Measurements from ENCODE around the gene TMBIM6. TPM values are rescaled to one million over a fixed set of nuclear protein-coding genes. Genes with fewer than 3 reads are reported as not detected.

Gene TMBIM6
- total RNA-seq, 1 donor from 2014 or later = 570 TPM

DNA sequence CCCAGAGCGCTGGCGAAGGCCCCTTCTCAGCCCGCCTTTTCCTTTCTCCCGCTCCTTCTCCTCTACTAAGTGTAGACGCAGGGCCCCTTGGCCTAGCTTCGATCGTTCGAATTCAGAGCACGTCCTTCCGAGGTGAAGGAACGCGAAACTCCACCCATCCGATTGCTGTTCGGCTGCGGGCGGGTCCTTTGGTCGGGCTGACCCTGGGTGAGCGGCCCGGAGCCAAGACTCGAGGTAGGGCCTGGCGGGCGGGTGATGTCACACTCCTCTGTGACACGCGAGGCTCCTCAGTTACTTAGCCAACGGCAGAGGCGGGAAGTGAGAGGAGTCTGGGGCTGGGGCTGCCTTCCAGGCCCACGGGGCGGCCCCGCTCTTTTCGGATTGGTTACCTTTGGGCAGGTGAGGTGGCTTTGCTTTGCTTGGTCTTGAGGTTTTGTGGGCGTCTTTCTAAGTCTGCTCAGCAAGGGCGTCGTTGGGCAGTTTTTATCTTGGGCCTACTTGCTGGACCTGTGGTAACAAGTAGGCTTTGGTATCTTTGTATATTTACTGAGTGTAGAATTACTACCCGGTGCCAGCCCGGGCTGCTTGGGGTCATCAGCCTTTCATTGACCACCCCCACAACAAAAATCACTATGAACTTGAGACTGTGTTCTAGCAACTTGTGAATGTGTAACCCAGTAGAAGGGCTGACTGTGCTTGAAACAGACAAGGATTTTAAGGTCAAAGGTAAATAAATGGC lies 694 bp downstream of the TMBIM6 start:
- peak overlapping the region; percentile 74 for H3K4me3 ChIP-seq (ENCODE audit: low read depth, low read length)
- FAIRE-seq = no peak
- TF ChIP-seq, protein P1, sequence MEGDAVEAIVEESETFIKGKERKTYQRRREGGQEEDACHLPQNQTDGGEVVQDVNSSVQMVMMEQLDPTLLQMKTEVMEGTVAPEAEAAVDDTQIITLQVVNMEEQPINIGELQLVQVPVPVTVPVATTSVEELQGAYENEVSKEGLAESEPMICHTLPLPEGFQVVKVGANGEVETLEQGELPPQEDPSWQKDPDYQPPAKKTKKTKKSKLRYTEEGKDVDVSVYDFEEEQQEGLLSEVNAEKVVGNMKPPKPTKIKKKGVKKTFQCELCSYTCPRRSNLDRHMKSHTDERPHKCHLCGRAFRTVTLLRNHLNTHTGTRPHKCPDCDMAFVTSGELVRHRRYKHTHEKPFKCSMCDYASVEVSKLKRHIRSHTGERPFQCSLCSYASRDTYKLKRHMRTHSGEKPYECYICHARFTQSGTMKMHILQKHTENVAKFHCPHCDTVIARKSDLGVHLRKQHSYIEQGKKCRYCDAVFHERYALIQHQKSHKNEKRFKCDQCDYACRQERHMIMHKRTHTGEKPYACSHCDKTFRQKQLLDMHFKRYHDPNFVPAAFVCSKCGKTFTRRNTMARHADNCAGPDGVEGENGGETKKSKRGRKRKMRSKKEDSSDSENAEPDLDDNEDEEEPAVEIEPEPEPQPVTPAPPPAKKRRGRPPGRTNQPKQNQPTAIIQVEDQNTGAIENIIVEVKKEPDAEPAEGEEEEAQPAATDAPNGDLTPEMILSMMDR (IDR thresholded peaks at IDR 0.05; ENCODE audit: insufficient read depth, low read length, severe bottlenecking) = no peak

DNA sequence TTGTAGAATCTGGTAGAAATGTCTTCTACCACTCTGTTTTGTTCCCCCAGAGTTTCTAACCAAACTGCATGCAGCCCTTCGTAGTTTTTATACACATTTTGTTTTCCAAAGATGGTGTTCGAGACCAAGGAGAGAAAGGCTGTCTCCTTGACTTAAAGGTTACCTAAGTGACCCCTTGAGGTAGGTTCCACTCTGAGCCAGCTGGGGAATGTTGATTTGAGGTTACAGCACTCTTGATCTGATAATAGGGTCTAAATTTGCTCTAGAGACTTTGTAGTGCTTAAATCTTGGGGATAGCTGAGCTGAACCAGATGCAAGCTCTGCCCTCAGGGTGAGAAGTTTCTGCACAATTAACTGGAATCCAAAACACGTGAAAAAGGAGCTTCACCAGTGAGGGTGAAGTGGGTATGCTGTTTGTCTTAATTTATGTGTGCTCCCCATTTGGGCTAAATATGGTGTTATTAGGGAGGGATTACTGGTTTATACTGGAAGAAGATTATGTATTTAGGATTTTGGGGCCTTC lies 3.1 kb downstream of the TMBIM6 start:
- H3K36me3 ChIP-seq (ENCODE audit: control insufficient read depth, insufficient read depth, low read length) = peaks cover 5% of the 10 kb centered on the region
- FAIRE-seq = no peak
- H3K27me3 ChIP-seq (ENCODE audit: control insufficient read depth, insufficient read depth, low read length) = no peaks in the 10 kb centered on the region
- no peak overlapping the region for H3K4me3 ChIP-seq (ENCODE audit: low read depth, low read length)
- TF ChIP-seq, protein P1 (IDR thresholded peaks at IDR 0.05; ENCODE audit: insufficient read depth, low read length, severe bottlenecking) = no peak
- DNase-seq (ENCODE audit: low read depth) = no peak

More for the DNA sequence above, 694 bp downstream of the TMBIM6 start:
- DNase-seq (ENCODE audit: low read depth) = peak; percentile 92
- peaks cover 5% of the 10 kb centered on the region for H3K36me3 ChIP-seq (ENCODE audit: control insufficient read depth, insufficient read depth, low read length)
- no peaks in the 10 kb centered on the region for H3K27me3 ChIP-seq (ENCODE audit: control insufficient read depth, insufficient read depth, low read length)

DNA sequence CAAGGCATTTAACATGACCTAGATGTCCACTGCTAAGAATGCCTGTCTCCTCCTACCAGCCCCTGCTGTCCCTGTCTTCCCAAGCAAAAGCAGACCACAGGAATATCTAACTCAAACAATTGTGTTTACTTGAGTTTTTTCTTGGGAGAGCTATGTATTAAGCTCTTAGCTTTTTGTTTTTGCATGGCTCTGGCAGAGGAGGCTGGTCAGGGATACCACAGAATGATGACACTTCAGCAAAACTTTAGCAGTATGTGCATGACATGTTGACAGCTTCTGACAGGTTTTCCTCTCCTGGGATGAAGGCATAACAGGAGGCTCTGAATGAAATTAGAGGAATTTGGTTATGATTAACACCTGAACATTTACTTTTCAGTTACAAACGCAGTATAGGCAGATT lies 6.9 kb downstream of the TMBIM6 start:
- Histone ChIP-seq H3K36me3 (ENCODE audit: control insufficient read depth, insufficient read depth, low read length) (peaks cover 12% of the 10 kb centered on the region), H3K27me3 (ENCODE audit: control insufficient read depth, insufficient read depth, low read length) (no peaks in the 10 kb centered on the region)

DNA sequence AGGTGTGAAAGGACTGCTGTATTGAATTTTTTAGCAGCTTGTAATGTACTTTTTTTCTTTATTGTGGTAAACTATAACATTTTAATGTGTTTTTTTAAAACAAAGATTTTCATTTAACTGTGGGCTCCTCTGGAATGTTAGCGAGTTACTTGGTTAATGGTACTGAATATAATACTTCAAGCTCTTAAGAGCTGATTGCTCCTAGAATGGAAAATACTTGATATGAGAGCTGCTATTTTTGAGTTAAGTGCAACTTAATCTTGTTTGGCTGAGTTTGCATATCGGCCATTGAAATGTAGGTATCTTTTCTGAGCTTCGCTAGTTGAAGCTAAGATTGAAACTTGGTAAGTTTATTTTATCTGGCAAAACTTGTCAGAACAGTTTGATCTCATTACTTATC lies 7.4 kb downstream of the TMBIM6 start:
- Histone ChIP-seq H3K27me3 (ENCODE audit: control insufficient read depth, insufficient read depth, low read length) (no peaks in the 10 kb centered on the region), H3K36me3 (ENCODE audit: control insufficient read depth, insufficient read depth, low read length) (peaks cover 14% of the 10 kb centered on the region), H3K4me3 (ENCODE audit: low read depth, low read length) (no peak overlapping the region)
- FAIRE-seq (no peak), DNase-seq (ENCODE audit: low read depth) (no peak)
- TF ChIP-seq, protein P1 (IDR thresholded peaks at IDR 0.05; ENCODE audit: insufficient read depth, low read length, severe bottlenecking) = no peak

More for the DNA sequence above, 6.9 kb downstream of the TMBIM6 start:
- TF ChIP-seq, protein P1 (IDR thresholded peaks at IDR 0.05; ENCODE audit: insufficient read depth, low read length, severe bottlenecking) = no peak
- DNase-seq (ENCODE audit: low read depth) (no peak), FAIRE-seq (no peak)
- no peak overlapping the region for H3K4me3 ChIP-seq (ENCODE audit: low read depth, low read length)

DNA sequence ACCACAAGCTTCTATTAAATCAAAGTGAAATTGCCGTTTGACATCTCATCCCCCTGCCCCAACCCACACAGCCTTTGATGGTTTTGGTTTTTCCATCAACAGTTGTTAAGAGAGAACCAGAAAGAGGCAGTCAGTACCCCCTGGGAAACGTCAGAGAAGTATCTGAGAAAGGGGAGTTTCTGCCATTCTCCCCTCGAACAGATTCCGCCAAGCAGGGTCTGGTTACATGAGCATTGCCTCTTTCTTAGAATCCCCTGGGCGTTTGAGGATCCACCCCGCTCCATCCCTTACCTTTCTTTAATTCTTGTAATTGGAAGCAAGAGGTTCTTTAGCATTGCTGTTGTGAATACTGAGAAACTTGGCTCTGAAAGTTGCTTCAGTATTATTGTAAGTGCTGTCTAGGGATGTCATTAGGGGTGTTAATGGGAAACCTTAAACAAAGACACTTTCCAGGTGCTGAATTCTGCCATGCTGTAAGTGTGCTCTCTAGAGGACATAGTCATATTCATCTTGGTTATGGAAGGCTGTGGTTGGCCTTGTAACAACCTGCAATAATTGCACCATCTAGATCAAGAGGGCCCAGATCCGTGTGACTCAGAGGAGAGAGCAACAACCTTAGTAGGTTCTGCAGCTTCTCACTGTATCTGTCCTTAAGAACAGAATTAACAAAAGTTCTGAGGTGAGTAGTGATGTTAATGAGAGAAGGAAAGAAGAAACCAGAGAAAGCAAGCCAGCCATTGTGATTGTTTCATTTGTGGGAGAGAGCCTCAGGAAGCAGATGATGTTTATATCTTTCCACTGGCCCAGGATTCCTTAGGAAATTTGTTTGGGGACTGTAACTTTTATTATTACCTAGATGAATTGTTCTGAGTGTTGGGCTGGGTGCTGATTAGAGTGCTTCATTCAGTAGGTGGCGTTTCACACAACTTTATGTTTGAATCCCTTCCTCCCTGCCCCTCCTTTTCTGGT lies 9.0 kb downstream of the TMBIM6 start:
- Histone ChIP-seq H3K36me3 (ENCODE audit: control insufficient read depth, insufficient read depth, low read length) (peaks cover 19% of the 10 kb centered on the region), H3K4me3 (ENCODE audit: low read depth, low read length) (peak overlapping the region; percentile 11), H3K27me3 (ENCODE audit: control insufficient read depth, insufficient read depth, low read length) (no peaks in the 10 kb centered on the region)
- peak; percentile 94 for DNase-seq (ENCODE audit: low read depth)
- FAIRE-seq = peak; percentile 55
- TF ChIP-seq, protein P1 (IDR thresholded peaks at IDR 0.05; ENCODE audit: insufficient read depth, low read length, severe bottlenecking) = peak; percentile 26
